Measurements from ENCODE around the gene RBKS. TPM values are rescaled to one million over a fixed set of nuclear protein-coding genes. Genes with fewer than 3 reads are reported as not detected.
"Not testable (repeated sequence)": the region's sequence is repeated elsewhere in the genome, so short reads cannot be mapped to it uniquely, and the experiment has no call there.

RBKS gene
- total RNA-seq, 4 donors from 2014 or later, result 26.1 to 35.4 (median 33.1) TPM; not detected in 1

- Histone ChIP-seq H3K4me3 (no peak overlapping the region), H3K36me3 (no peaks in the 10 kb centered on the region), H3K27me3 (no peaks in the 10 kb centered on the region), H3K4me1 (no peaks in the 10 kb centered on the region), H3K9me3 (no peaks in the 10 kb centered on the region), H3K27ac (no peak overlapping the region)
- no peak for TF ChIP-seq POLR2A (IDR thresholded peaks at IDR 0.05)
- no peak for TF ChIP-seq CTCF (IDR thresholded peaks at IDR 0.05)
- DNase-seq, result no peak
Observed at GRCh38 chr2:27871802-27872201, 18.4 kb downstream of the RBKS start.

- H3K27ac ChIP-seq, result no peak overlapping the region
- TF ChIP-seq POLR2A (IDR thresholded peaks at IDR 0.05) (no peak), CTCF (IDR thresholded peaks at IDR 0.05) (no peak)
- H3K36me3 ChIP-seq, result no peaks in the 10 kb centered on the region
- no peak overlapping the region for H3K4me3 ChIP-seq
- no peaks in the 10 kb centered on the region for H3K27me3 ChIP-seq
- no peaks in the 10 kb centered on the region for H3K9me3 ChIP-seq
- no peaks in the 10 kb centered on the region for H3K4me1 ChIP-seq
- no peak for DNase-seq
Observed at GRCh38 chr2:27870724-27871123, 19.5 kb downstream of the RBKS start.

- Histone ChIP-seq H3K9me3 (no peaks in the 10 kb centered on the region), H3K27me3 (no peaks in the 10 kb centered on the region), H3K4me1 (no peaks in the 10 kb centered on the region), H3K27ac (no peak overlapping the region), H3K36me3 (no peaks in the 10 kb centered on the region), H3K4me3 (no peak overlapping the region)
- TF ChIP-seq POLR2A (IDR thresholded peaks at IDR 0.05) (no peak), CTCF (IDR thresholded peaks at IDR 0.05) (no peak)
- no peak for DNase-seq
Observed at GRCh38 chr2:27869763-27870162, 20.4 kb downstream of the RBKS start.

- TF ChIP-seq CTCF (IDR thresholded peaks at IDR 0.05) (no peak), POLR2A (IDR thresholded peaks at IDR 0.05) (no peak)
- no peak overlapping the region for H3K4me3 ChIP-seq
- H3K9me3 ChIP-seq, result no peaks in the 10 kb centered on the region
- no peaks in the 10 kb centered on the region for H3K36me3 ChIP-seq
- no peak for DNase-seq
- H3K27me3 ChIP-seq, result no peaks in the 10 kb centered on the region
- H3K4me1 ChIP-seq, result no peaks in the 10 kb centered on the region
- H3K27ac ChIP-seq, result no peak overlapping the region
Observed at GRCh38 chr2:27866237-27866636, 23.9 kb downstream of the RBKS start.

GRCh38 chr2:27863955-27864354, 26.2 kb downstream of the RBKS start:
- H3K4me3 ChIP-seq, H3K4me1 ChIP-seq, DNase-seq, H3K36me3 ChIP-seq, H3K27me3 ChIP-seq, H3K27ac ChIP-seq, H3K9me3 ChIP-seq: not testable (repeated sequence)

GRCh38 chr2:27863146-27863545, 27.0 kb downstream of the RBKS start:
- Histone ChIP-seq H3K4me3 (no peak overlapping the region), H3K36me3 (no peaks in the 10 kb centered on the region), H3K27ac (no peak overlapping the region), H3K9me3 (no peaks in the 10 kb centered on the region), H3K4me1 (no peaks in the 10 kb centered on the region), H3K27me3 (no peaks in the 10 kb centered on the region)
- no peak for TF ChIP-seq CTCF (IDR thresholded peaks at IDR 0.05)
- TF ChIP-seq POLR2A (IDR thresholded peaks at IDR 0.05), result no peak
- DNase-seq, result no peak

All from Peyer's patch (tissue), 4 donors.